ENCODE data around the gene PRKCH. TPM values are rescaled to one million over a fixed set of nuclear protein-coding genes. Genes with fewer than 3 reads are reported as not detected.

The PRKCH gene
- total RNA-seq, 1 experiment from 2014 or later = 22.3 TPM

DNA sequence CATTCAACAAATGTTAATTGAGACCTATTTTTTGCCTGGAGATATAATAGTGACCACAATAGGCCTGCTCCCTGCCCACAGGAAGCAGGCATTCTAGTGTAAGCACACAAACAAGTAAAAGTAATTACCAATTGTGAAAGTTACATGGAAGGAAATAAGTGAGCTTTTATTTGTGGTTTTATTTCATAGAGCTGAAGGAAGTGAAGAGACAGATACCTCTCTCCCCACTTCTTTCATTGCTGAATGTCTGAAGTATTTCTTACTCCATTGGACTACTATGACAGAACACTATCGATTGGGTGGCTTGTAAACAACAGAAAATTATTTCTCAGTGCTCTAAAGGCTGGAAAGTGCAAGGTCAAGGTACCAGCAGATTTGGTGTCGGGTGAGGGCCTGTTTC is 183.5 kb downstream of the PRKCH start:
- no peaks in the 10 kb centered on the region for H3K36me3 Mint-ChIP-seq (ENCODE audit: insufficient read depth, unreplicated experiment)
- H3K9me3 Mint-ChIP-seq (ENCODE audit: low read depth, unreplicated experiment) = no peaks in the 10 kb centered on the region
- no peak for DNase-seq
- H3K27ac Mint-ChIP-seq (ENCODE audit: unreplicated experiment) = no peak overlapping the region
- intact Hi-C loops (cut with micrococcal nuclease; ENCODE audit: unreplicated experiment) = no loop called here
- no peaks in the 10 kb centered on the region for H3K27me3 Mint-ChIP-seq (ENCODE audit: unreplicated experiment)
- H3K4me1 Mint-ChIP-seq (ENCODE audit: low read depth, unreplicated experiment) = peaks cover 18% of the 10 kb centered on the region
- CTCF ChIA-PET = no interaction called here
- no TSS peak for BruUV-seq (replicated peaks)
- no peak for TF ChIP-seq CTCF (IDR thresholded peaks at IDR 0.05; ENCODE audit: unreplicated experiment)
- no peak overlapping the region for H3K4me3 Mint-ChIP-seq (ENCODE audit: low read depth, unreplicated experiment)

DNA sequence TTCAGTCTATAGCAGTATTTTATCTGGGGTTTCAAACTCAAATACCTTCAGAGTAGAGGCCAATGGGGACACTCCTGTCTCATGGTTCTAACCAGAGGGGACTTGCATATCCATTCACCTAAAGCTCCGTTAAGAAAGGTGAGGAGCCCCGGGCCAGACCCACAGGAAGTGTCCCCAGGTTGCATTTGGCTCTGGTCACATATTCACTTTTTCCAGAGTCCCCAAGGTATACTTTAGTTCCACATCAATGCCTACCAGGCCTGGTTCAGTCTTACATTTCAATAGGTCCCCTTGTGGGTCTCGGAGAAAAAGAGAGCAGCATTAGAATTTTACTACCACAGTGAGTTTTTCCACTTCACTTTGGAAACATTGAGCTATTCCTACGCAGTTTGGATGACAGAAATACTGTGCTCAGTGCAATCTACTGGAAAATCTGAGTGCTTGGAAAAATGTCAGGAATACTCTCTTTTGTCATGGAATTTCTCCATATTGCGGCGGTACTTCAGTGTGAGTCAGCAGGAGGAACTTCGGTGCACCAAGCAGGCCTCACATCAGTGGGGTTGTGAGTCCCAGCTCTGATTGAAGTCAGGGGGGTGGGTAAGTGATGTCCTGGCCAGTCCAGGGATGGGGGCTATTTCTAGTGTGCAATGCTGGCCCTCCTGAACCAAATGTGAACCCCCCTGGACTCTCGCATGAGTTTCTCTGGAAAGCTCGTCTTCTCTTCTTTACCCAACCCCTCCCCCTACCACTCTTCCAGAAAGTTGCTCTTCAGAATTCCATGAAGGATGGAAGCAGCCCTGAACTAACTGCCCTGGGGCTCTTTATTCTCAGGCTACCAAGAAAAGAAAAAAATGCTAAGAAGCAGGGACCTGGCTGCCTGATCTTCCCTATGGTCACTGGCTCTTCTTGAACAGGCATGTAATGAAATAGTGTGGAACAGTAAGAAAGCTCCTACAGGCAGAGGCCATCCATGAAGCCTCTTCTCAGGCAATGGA is 184.7 kb downstream of the PRKCH start:
- Mint-ChIP-seq H3K27ac (ENCODE audit: unreplicated experiment) (no peak overlapping the region), H3K9me3 (ENCODE audit: low read depth, unreplicated experiment) (no peaks in the 10 kb centered on the region), H3K27me3 (ENCODE audit: unreplicated experiment) (no peaks in the 10 kb centered on the region), H3K36me3 (ENCODE audit: insufficient read depth, unreplicated experiment) (no peaks in the 10 kb centered on the region), H3K4me1 (ENCODE audit: low read depth, unreplicated experiment) (peaks cover 30% of the 10 kb centered on the region), H3K4me3 (ENCODE audit: low read depth, unreplicated experiment) (no peak overlapping the region)
- no peak for TF ChIP-seq CTCF (IDR thresholded peaks at IDR 0.05; ENCODE audit: unreplicated experiment)
- DNase-seq = no peak
- CTCF ChIA-PET = no interaction called here
- intact Hi-C loops (cut with micrococcal nuclease; ENCODE audit: unreplicated experiment) = no loop called here
- BruUV-seq (replicated peaks) = no TSS peak

GRCh38 chr14:61508526-61508925 is 187.1 kb downstream of the PRKCH start:
- Mint-ChIP-seq H3K4me1 (ENCODE audit: low read depth, unreplicated experiment) (peaks cover 34% of the 10 kb centered on the region), H3K9me3 (ENCODE audit: low read depth, unreplicated experiment) (no peaks in the 10 kb centered on the region), H3K36me3 (ENCODE audit: insufficient read depth, unreplicated experiment) (no peaks in the 10 kb centered on the region), H3K27ac (ENCODE audit: unreplicated experiment) (no peak overlapping the region), H3K27me3 (ENCODE audit: unreplicated experiment) (no peaks in the 10 kb centered on the region), H3K4me3 (ENCODE audit: low read depth, unreplicated experiment) (no peak overlapping the region)
- TF ChIP-seq CTCF (IDR thresholded peaks at IDR 0.05; ENCODE audit: unreplicated experiment) = no peak
- BruUV-seq (replicated peaks) = no TSS peak
- DNase-seq = no peak
- CTCF ChIA-PET = no interaction called here
- intact Hi-C loops (cut with micrococcal nuclease; ENCODE audit: unreplicated experiment) = no loop called here

DNA sequence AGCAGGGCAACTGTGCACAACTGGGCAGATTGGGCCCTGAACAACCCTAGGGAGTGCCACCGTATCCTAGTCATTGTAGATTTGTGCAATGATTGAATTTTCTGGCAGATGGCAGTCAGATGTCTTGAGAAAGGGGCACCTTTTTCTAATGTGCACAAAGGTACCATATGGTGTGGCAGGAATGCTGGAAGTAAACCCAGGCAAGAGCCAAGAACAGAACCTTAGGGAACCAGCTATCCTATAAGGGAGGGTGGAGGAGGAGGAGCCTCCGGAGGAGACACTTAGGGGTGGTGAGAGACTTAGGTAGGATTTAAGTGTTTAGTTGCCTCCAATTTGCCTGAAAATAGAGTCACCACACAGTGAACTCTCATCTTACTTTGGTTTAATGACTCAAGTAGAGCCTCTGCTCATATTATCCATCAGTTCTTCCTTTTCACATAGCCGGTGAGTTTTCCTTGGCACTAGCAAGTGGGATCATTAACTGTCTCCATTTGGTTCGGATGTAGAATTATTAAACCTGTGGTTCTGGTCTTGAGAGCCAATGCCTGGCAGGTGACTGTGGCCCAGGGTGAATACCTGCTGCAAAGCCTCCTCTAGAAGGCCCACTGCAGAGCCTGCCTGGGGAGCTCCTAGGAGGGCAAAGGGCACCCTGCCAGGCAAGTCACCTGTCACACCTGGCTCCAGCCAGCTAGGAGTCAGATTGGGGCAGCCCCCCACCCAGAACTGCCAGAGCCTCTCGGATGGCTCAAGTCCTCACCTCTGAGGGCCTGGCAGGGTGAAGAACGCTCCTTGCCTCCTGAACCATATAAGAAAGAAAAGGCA is 189.6 kb downstream of the PRKCH start:
- no peaks in the 10 kb centered on the region for H3K9me3 Mint-ChIP-seq (ENCODE audit: low read depth, unreplicated experiment)
- H3K27me3 Mint-ChIP-seq (ENCODE audit: unreplicated experiment) = no peaks in the 10 kb centered on the region
- DNase-seq = no peak
- CTCF ChIA-PET = interaction anchor here (1.2 kb wide), 1 partner anchor 13 kb away, joined by 5 read pairs; no protein-coding TSS in a partner anchor
- no TSS peak for BruUV-seq (replicated peaks)
- intact Hi-C loops (cut with micrococcal nuclease; ENCODE audit: unreplicated experiment) = no loop called here
- no peak for TF ChIP-seq CTCF (IDR thresholded peaks at IDR 0.05; ENCODE audit: unreplicated experiment)
- peaks cover 4% of the 10 kb centered on the region for H3K36me3 Mint-ChIP-seq (ENCODE audit: insufficient read depth, unreplicated experiment)
- H3K4me3 Mint-ChIP-seq (ENCODE audit: low read depth, unreplicated experiment) = no peak overlapping the region
- peaks cover 48% of the 10 kb centered on the region for H3K4me1 Mint-ChIP-seq (ENCODE audit: low read depth, unreplicated experiment)
- no peak overlapping the region for H3K27ac Mint-ChIP-seq (ENCODE audit: unreplicated experiment)
